HG02943 (cell line): ENCODE results near the gene MAPKAP1.
"Not testable (repeated sequence)": the region's sequence is repeated elsewhere in the genome, so short reads cannot be mapped to it uniquely, and the experiment has no call there.

ENCODE experiments used
- ATAC-seq: cut with Tn5 transposase; IDR thresholded peaks from one replicate; pipeline ENCODE4 v1.9.1; 2021; ENCODE audit warnings: mild to moderate bottlenecking, low read depth, moderate library complexity; ENCODE audit not compliant: unreplicated experiment

MAPKAP1 gene

DNA sequence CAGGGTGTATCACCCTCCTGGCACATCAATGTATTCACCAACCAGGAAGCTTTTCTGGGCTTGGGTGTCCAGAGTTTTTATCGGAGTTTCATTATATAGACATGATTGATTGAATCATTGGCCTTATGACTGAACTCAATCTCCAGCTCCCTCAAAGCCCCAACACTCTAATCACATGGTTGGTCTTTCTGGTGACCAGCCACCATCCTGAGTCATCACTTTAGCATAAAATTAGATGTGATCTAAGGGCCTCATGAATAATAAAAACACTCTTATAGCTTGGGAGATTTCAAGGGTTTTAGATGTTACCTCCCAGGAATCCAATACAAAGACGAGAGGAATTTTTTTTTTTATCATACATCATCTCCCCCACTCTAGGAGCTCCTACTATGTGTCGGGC is 32.4 kb upstream of the MAPKAP1 start:
- no peak for ATAC-seq

GRCh38 chr9:125732562-125732961 is 25.6 kb upstream of the MAPKAP1 start:
- ATAC-seq: no peak

DNA sequence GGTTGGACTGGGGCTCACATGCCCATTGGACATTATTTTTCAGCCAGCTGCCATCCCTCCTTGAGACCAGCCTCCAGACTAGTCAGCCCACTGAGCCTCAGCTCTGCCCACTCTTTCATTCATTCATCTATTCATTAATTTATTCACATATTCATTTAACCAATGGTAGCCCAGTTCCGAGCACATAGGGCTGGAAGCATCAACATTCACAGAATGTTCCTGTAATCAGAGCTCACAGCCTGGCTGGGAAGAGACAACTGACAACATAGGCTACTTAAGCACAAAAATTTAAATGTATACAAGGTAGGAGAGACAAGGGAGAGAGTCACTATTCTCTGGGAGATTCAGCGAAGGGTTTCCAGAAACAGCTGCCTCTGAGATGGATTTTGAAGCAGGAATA is 23.2 kb upstream of the MAPKAP1 start:
- ATAC-seq: no peak

DNA sequence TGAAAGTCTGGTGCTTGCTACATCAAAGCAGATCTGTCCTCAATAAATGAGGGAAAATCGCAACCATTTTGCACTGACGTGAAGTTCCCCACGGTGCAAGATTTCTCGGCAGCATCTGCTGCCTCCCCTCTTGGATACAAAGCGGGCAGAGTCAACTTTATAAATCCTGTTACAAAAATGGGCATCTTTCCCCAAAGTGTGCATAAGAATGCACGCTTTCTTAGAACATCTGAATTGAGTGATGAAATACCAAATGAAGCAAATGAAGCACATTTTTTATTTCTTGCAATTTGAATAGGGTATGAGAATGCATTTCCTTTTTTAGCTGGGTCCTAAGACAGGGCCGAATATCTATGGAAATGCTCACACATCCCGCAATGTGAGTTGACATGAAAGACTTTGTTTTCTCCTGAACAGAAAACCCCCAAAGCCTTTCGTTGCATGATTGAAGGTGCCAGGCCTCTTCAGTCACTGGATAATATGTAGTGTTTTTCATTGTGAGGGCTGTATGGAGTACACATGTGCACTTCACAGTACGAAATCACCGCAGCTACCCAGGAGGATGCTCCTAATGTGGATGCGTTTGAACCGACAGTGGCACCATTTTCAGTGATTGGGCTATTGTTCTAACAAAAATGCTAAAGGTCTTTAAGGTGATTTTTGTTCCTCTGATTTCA is 19.6 kb upstream of the MAPKAP1 start:
- no peak for ATAC-seq

- ATAC-seq: peak; percentile 16
Observed at GRCh38 chr9:125707472-125707804, 430 bp upstream of the MAPKAP1 start.

DNA sequence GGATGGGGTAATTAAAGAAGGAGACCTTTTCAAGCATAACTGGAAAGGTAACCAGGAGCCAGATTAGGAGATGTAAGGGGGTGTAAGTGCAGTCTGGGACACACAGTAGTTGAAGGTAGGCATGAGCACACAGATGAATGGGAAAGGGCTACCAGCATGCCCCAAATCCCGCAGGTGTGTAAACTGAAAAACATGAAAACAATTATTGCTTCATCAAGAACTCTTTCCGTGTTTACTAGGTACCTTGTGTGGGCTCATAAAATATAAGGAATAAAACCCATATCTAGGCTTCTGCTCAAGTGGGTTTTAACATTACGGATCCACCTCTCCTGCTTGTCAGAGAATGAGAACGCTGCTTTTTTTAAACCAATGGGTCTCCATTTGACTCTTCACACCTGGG is 1.1 kb downstream of the MAPKAP1 start:
- ATAC-seq: no peak

GRCh38 chr9:125703662-125704061 is 3.3 kb downstream of the MAPKAP1 start:
- no peak for ATAC-seq

DNA sequence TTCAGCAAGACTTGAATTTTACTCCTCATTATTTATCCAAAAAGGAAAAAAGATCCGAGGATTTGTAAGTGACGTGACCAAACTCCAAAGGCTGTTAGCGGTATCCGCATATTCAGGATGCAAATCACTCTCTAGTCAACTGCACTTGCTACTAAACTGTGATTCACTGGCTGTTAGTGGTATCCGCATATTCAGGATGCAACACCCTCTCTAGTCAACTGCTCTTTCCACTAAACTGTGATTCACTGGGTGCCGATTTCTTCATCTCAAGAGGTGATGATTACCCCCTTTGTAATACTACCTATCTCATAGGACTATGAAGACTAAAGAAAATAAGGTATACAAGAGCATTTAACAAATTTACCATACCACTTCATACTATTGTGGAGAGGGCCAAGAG is 5.7 kb downstream of the MAPKAP1 start:
- ATAC-seq: no peak

- ATAC-seq: peak; percentile 66
Observed at GRCh38 chr9:125700791-125701190, 6.2 kb downstream of the MAPKAP1 start.

GRCh38 chr9:125699870-125700269 is 7.1 kb downstream of the MAPKAP1 start:
- no peak for ATAC-seq

- no peak for ATAC-seq
Observed at GRCh38 chr9:125696106-125696647, 10.8 kb downstream of the MAPKAP1 start.

- not testable (repeated sequence) for ATAC-seq
Observed at GRCh38 chr9:125695548-125695947, 11.5 kb downstream of the MAPKAP1 start.

DNA sequence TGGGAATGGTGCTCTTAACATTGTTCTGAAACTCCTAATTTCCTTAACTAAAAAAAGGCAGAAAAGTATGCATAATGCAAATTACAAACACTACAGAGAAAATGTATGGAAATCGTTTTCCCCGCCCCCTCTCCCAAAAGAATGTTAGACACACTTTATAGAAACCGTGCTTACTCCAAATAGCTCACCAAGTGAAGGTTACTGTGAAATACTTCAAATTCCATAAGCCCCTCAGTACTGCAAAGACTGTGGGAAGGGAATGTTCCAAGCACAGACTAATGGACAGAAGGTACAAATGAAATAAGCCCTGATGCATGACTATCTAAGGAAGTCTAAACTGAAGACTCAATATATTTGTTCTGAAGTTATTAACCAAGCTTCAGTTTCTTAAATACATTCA is 12.5 kb downstream of the MAPKAP1 start:
- no peak for ATAC-seq

DNA sequence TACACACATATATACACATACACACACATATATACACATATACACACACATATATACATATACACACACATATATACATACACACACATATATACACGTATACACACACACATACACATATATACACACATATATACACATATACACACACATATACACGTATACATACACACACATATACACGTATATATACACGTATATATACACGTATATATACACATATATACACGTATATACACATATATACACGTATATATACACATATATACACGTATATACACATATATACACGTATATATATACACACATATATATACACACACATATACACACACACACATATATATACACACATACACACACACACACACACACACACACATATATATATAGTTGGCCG is 13.5 kb downstream of the MAPKAP1 start:
- not testable (repeated sequence) for ATAC-seq

- ATAC-seq: no peak
Observed at GRCh38 chr9:125691869-125692268, 15.1 kb downstream of the MAPKAP1 start.

DNA sequence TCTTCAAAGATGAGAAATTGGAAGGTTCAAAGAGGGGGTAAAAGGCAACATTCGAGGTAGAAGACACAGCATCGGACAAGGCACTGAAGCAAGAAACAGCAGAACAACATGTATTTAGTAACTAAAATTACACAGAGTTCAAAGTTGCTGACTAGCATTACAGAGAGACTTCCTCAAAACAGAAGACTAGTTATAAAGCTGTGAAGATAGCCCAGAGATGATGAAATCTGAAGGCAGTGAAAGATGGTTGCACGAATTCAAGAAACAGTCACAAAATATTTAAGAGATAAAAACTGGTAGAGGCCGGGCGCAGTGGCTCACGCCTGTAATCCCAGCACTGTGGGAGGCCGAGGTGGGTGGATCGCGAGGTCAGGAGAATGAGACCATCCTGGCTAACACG is 16.3 kb downstream of the MAPKAP1 start:
- no peak for ATAC-seq

DNA sequence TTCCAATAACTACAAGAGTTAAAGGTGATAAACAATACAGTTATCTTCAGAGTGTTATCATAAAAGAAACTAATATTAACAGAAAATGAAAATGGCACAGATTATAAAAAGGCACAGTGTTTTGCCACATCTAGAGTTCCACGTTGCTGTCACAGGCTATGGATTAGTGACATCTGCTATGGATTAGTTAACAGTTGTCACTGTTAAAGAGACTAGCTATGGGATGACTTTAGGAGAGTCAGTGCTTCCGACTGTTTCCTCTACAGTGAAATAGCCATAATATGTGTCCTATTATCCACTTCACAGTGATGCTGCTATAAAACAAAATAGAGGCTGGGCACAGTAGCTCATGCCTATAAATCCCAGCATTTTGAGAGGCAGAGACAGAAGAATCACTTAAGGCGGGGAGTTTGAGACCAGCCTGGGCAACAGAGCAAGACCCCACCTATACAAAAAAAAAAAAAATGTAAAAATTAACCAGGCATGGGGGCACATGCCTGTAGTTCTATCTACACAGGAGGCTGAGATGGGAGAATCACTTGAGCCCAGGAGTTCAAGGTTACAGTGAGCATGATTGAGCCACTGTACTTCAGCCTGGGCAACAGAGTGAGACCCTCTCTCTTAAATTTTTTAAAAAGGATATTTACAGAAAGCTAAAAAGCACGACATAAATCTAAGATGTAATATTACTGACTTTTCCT is 19.7 kb downstream of the MAPKAP1 start:
- ATAC-seq: no peak

GRCh38 chr9:125685167-125685566 is 21.8 kb downstream of the MAPKAP1 start:
- ATAC-seq: no peak

- ATAC-seq: no peak
Observed at GRCh38 chr9:125683486-125683885, 23.5 kb downstream of the MAPKAP1 start.

GRCh38 chr9:125682340-125682739 is 24.7 kb downstream of the MAPKAP1 start:
- ATAC-seq: no peak

DNA sequence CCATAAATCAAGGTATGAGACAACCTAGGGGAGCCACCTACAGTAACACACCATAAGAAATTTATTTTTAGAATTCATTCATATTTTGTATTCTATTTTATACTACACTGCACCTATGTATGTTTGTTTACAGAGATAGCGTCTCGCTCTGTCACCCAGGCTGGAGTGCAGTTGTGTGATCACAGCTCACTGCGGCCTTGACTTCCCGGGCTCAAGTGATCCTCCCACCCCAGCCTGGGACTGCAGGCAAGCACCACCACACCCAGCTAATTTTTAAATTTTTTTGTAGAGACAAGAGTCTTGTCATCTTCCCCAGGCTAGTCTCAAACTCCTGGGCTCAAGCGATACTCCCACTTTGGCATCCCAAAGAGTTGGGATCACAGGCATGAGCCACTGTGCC is 25.4 kb downstream of the MAPKAP1 start:
- no peak for ATAC-seq

GRCh38 chr9:125681086-125681622 is 25.9 kb downstream of the MAPKAP1 start:
- ATAC-seq: no peak
